Measurements from ENCODE around the gene SLF2.

SLF2 gene

GRCh38 chr10:100980311-100980710 lies 67.5 kb downstream of the SLF2 start:
- no peak overlapping the region for H3K4me3 ChIP-seq (ENCODE audit: low read depth, low read length)
- TF ChIP-seq CTCF (IDR thresholded peaks at IDR 0.05; ENCODE audit: low read depth, low read length, missing control alignments) = no peak
- in situ Hi-C loops (cut with HindIII; ENCODE audit: low sequenced_read_pairs) = no loop called here
- DNase-seq (ENCODE audit: low read depth) = no peak

GRCh38 chr10:100980711-100981110 lies 67.9 kb downstream of the SLF2 start:
- in situ Hi-C loops (cut with HindIII; ENCODE audit: low sequenced_read_pairs) = no loop called here
- TF ChIP-seq CTCF (IDR thresholded peaks at IDR 0.05; ENCODE audit: low read depth, low read length, missing control alignments) = no peak
- H3K4me3 ChIP-seq (ENCODE audit: low read depth, low read length) = no peak overlapping the region
- no peak for DNase-seq (ENCODE audit: low read depth)

GRCh38 chr10:100981178-100981772 lies 68.5 kb downstream of the SLF2 start:
- no peak for TF ChIP-seq CTCF (IDR thresholded peaks at IDR 0.05; ENCODE audit: low read depth, low read length, missing control alignments)
- H3K4me3 ChIP-seq (ENCODE audit: low read depth, low read length) = no peak overlapping the region
- no peak for DNase-seq (ENCODE audit: low read depth)
- in situ Hi-C loops (cut with HindIII; ENCODE audit: low sequenced_read_pairs) = no loop called here

- in situ Hi-C loops (cut with HindIII; ENCODE audit: low sequenced_read_pairs) = no loop called here
- H3K4me3 ChIP-seq (ENCODE audit: low read depth, low read length) = no peak overlapping the region
- no peak for DNase-seq (ENCODE audit: low read depth)
- no peak for TF ChIP-seq CTCF (IDR thresholded peaks at IDR 0.05; ENCODE audit: low read depth, low read length, missing control alignments)
Observed at GRCh38 chr10:100982916-100983830, 70.4 kb downstream of the SLF2 start.

GRCh38 chr10:100983868-100984671 lies 71.3 kb downstream of the SLF2 start:
- no peak for DNase-seq (ENCODE audit: low read depth)
- TF ChIP-seq CTCF (IDR thresholded peaks at IDR 0.05; ENCODE audit: low read depth, low read length, missing control alignments) = no peak
- in situ Hi-C loops (cut with HindIII; ENCODE audit: low sequenced_read_pairs) = no loop called here
- H3K4me3 ChIP-seq (ENCODE audit: low read depth, low read length) = no peak overlapping the region

GRCh38 chr10:100984672-100985177 lies 72.0 kb downstream of the SLF2 start:
- no peak for TF ChIP-seq CTCF (IDR thresholded peaks at IDR 0.05; ENCODE audit: low read depth, low read length, missing control alignments)
- no peak for DNase-seq (ENCODE audit: low read depth)
- in situ Hi-C loops (cut with HindIII; ENCODE audit: low sequenced_read_pairs) = no loop called here
- no peak overlapping the region for H3K4me3 ChIP-seq (ENCODE audit: low read depth, low read length)
